T-helper 1 cell treated with Interleukin-12 subunit alpha and Interleukin-12 subunit beta and Interleukin-4 antibody, amounts not matched to agents 30 μg/mL and 1 μg/mL, for 36 hours (primary cell): ENCODE results near the gene SOS2.

ENCODE experiments used
- H3K27ac Mint-ChIP-seq: one replicate; pipeline ENCODE4 v1.8.0; 2021; ENCODE audit warnings: mild to moderate bottlenecking, mixed read lengths
- H3K27me3 Mint-ChIP-seq: one replicate; pipeline ENCODE4 v1.8.0; 2021; ENCODE audit warnings: low read depth, mixed read lengths
- H3K36me3 Mint-ChIP-seq: one replicate; pipeline ENCODE4 v1.8.0; 2021; ENCODE audit warnings: low read depth, mixed read lengths
- H3K4me1 Mint-ChIP-seq: one replicate; pipeline ENCODE4 v1.8.0; 2021; ENCODE audit warnings: low read depth, mixed read lengths
- H3K4me3 Mint-ChIP-seq: one replicate; pipeline ENCODE4 v1.8.0; 2021; ENCODE audit warnings: mild to moderate bottlenecking, moderate library complexity, mixed read lengths
- H3K9me3 Mint-ChIP-seq: one replicate; pipeline ENCODE4 v1.8.0; 2021; ENCODE audit warnings: mixed read lengths

The SOS2 gene

GRCh38 chr14:50233951-50234250, 2.5 kb upstream of the SOS2 start:
- Mint-ChIP-seq H3K4me1 (peaks cover 27% of the 10 kb centered on the region), H3K27ac (peak overlapping the region; percentile 53), H3K4me3 (no peak overlapping the region), H3K36me3 (peaks cover 10% of the 10 kb centered on the region), H3K27me3 (peaks cover 4% of the 10 kb centered on the region), H3K9me3 (peaks cover 18% of the 10 kb centered on the region)

DNA sequence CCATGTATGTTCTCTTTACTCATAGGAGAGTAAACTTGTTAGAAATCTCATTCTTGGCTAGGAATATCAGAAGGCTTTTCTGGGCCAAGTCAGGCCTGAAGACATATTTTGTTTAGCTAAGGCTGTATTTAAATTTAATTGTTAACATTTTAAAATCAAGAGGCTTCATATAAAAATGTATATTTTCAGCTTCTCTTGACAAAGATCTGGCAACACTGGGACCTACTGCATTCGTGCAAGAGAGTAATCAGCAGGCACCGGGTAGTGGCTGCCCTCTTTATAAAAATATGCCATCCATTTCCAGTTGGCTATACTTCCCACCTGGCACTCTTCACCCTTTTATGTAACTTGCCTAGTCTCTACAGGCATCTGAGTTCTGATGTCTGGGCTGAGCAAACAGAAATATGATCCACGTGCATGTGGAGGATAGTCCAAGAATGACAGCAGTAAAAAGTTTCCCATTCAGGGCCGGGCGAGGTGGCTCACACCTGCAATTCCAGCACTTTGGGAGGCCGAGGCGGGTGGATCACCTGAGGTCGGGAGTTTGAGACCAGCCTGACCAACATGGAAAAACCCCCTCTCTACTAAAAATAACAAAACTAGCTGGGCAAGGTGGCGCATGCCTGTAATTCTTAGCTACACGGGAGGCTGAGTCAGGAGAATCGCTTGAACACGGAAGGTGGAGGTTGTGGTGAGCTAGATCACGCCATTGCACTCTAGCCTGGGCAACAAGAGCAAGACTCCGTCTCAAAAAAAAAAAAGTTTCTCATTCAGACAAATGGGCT, 2.0 kb upstream of the SOS2 start:
- Mint-ChIP-seq H3K4me3 (peak overlapping the region; percentile 12), H3K4me1 (peaks cover 31% of the 10 kb centered on the region)

GRCh38 chr14:50232276-50232642, 881 bp upstream of the SOS2 start:
- H3K27ac Mint-ChIP-seq = peak overlapping the region; percentile 71
- peaks cover 4% of the 10 kb centered on the region for H3K27me3 Mint-ChIP-seq
- peak overlapping the region; percentile 77 for H3K4me3 Mint-ChIP-seq
- H3K4me1 Mint-ChIP-seq = peaks cover 31% of the 10 kb centered on the region
- H3K9me3 Mint-ChIP-seq = peaks cover 11% of the 10 kb centered on the region
- peaks cover 16% of the 10 kb centered on the region for H3K36me3 Mint-ChIP-seq

More for the DNA sequence above, 2.0 kb upstream of the SOS2 start:
- peaks cover 18% of the 10 kb centered on the region for H3K9me3 Mint-ChIP-seq
- peak overlapping the region; percentile 53 for H3K27ac Mint-ChIP-seq
- peaks cover 15% of the 10 kb centered on the region for H3K36me3 Mint-ChIP-seq
- peaks cover 4% of the 10 kb centered on the region for H3K27me3 Mint-ChIP-seq

GRCh38 chr14:50230701-50231474, 490 bp downstream of the SOS2 start:
- Mint-ChIP-seq H3K9me3 (peaks cover 11% of the 10 kb centered on the region), H3K27me3 (peaks cover 4% of the 10 kb centered on the region), H3K27ac (peak overlapping the region; percentile 94), H3K4me1 (peaks cover 39% of the 10 kb centered on the region), H3K36me3 (peaks cover 16% of the 10 kb centered on the region), H3K4me3 (peak overlapping the region; percentile 91)

GRCh38 chr14:50230401-50230700, 1.0 kb downstream of the SOS2 start:
- Mint-ChIP-seq H3K4me3 (peak overlapping the region; percentile 91), H3K27ac (peak overlapping the region; percentile 94), H3K4me1 (peaks cover 43% of the 10 kb centered on the region), H3K27me3 (peaks cover 4% of the 10 kb centered on the region), H3K9me3 (peaks cover 5% of the 10 kb centered on the region), H3K36me3 (peaks cover 15% of the 10 kb centered on the region)

DNA sequence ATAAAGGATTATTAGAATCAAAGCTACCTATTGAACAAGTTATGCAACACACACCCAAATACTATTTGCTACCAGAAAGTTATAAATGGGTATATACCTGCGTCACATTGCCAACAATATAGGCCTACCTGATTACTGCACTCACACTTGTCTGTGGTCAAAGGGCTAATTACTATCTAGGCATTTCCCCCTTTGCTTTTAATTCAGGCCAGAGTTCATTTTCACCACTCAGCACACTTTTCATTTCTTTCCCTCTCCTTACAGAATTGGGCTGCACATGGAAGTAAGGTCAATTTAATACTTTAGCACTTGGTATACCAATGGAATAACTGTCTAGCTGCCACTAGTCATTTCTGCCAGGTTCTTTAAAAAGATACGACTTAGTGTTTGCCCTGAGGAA, 1.7 kb downstream of the SOS2 start:
- Mint-ChIP-seq H3K9me3 (peaks cover under 1% of the 10 kb centered on the region), H3K4me1 (peaks cover 41% of the 10 kb centered on the region), H3K27me3 (peaks cover 4% of the 10 kb centered on the region), H3K27ac (peak overlapping the region; percentile 41), H3K4me3 (peak overlapping the region; percentile 36), H3K36me3 (peaks cover 11% of the 10 kb centered on the region)

GRCh38 chr14:50228313-50228712, 3.1 kb downstream of the SOS2 start:
- Mint-ChIP-seq H3K4me1 (peaks cover 37% of the 10 kb centered on the region), H3K27ac (no peak overlapping the region), H3K36me3 (peaks cover 9% of the 10 kb centered on the region), H3K27me3 (no peaks in the 10 kb centered on the region), H3K9me3 (no peaks in the 10 kb centered on the region), H3K4me3 (no peak overlapping the region)

GRCh38 chr14:50225974-50226297, 5.4 kb downstream of the SOS2 start:
- H3K4me1 Mint-ChIP-seq = peaks cover 45% of the 10 kb centered on the region
- H3K27ac Mint-ChIP-seq = no peak overlapping the region
- H3K27me3 Mint-ChIP-seq = no peaks in the 10 kb centered on the region
- H3K4me3 Mint-ChIP-seq = no peak overlapping the region
- H3K9me3 Mint-ChIP-seq = no peaks in the 10 kb centered on the region
- peaks cover 19% of the 10 kb centered on the region for H3K36me3 Mint-ChIP-seq

DNA sequence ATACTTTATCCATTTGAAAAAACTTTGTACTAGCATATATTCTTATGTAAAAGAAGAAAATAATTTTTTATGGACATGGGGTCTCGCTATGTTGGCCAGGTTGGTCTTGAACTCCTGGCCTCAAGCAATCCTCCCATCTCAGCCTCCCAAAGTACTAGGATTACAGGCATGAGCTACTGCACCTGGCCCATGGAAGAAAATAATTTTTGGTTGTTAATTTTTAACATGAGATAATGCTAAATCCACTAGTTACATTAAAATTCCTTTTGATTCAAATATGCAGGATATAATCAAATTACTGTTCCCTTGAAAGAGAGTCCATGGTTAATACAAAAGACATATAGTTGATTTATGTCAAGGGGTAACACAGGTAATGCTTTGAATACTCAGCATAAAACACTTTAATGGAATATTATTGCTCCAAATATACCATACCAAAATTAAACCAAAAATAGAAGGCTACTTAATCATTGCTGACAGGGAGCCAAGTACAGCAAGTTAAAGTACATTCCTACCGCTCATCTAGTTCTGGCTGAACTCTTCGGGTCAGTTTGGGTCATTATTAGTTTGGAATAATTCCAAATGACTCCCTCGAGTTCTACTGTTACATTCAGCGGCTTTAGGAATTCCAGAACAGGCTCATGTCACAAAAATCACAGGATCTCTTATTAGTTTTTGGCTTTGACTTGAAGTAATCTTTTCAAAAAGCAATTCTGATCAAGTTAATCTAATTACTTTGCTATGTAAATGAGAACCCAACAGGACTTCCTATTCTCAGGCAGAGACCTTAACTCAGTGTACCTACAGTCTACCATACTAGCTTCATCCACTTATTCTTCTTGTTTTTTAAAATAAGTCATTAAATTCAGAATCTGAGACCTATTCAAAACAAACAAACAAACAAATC, 6.1 kb downstream of the SOS2 start:
- Mint-ChIP-seq H3K9me3 (no peaks in the 10 kb centered on the region), H3K27me3 (no peaks in the 10 kb centered on the region), H3K36me3 (peaks cover 17% of the 10 kb centered on the region), H3K27ac (no peak overlapping the region), H3K4me3 (no peak overlapping the region), H3K4me1 (peaks cover 39% of the 10 kb centered on the region)

GRCh38 chr14:50222055-50222613, 9.2 kb downstream of the SOS2 start:
- Mint-ChIP-seq H3K4me3 (no peak overlapping the region), H3K4me1 (peaks cover 30% of the 10 kb centered on the region), H3K27ac (no peak overlapping the region)

DNA sequence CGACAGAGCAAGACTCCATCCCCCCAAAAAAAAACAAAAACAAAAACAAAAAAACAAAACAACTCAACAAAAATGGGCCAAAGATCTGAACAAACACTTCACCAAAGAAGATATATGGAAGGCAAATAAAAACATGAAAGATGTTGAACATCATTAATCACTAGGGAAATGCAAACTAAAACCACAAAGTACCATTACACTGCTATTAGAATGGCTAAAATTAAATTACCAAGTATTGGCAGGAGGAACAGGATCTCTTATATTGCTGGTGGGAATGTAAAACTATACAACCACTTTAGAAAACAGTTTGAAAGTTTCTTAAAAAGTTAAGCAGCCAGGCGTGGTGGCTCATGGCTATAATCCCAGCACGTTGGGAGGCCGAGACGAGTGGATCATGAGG, 12.9 kb downstream of the SOS2 start:
- Mint-ChIP-seq H3K4me3 (no peak overlapping the region), H3K27ac (no peak overlapping the region), H3K27me3 (no peaks in the 10 kb centered on the region), H3K36me3 (peaks cover 12% of the 10 kb centered on the region), H3K9me3 (no peaks in the 10 kb centered on the region), H3K4me1 (peaks cover 18% of the 10 kb centered on the region)

More at GRCh38 chr14:50222055-50222613, 9.2 kb downstream of the SOS2 start:
- Mint-ChIP-seq H3K9me3 (no peaks in the 10 kb centered on the region), H3K36me3 (peaks cover 10% of the 10 kb centered on the region), H3K27me3 (no peaks in the 10 kb centered on the region)

DNA sequence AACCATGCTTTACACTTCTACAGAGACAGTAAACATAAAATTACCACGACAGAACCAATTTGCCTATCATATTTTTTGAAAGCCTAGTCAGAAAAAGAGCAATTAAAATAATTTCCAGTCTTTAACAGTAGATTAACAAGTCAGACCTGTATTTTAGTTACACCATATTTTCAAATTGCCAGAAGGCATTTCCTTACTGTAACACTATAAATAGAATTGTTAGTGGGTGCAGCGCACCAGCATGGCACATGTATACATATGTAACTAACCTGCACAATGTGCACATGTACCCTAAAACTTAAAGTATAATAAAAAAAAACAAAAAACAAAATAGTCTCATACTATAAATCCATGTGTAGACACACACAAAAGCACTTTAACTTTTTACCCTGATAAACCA, 16.0 kb downstream of the SOS2 start:
- Mint-ChIP-seq H3K27me3 (no peaks in the 10 kb centered on the region), H3K27ac (no peak overlapping the region), H3K4me3 (no peak overlapping the region), H3K36me3 (peaks cover 2% of the 10 kb centered on the region), H3K9me3 (no peaks in the 10 kb centered on the region), H3K4me1 (peaks cover 13% of the 10 kb centered on the region)

DNA sequence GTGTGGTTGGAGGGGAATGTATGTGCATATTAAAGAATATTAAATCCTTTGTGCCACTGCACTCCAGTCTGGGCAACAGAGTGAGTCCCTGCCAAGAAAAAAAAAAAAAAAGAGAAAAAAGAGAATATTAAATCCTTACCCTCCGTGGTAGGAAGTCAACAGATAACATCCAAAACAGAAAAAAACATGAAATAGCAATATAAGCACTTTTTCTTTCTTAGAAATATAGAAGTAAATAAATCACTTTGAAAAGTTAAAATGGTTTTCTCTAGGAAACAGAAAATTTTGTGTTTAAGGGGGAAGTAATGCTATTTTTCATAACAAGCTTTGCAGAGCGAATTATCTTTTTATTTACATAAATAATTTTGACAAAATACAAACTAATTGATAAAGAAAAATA, 17.6 kb downstream of the SOS2 start:
- peaks cover 2% of the 10 kb centered on the region for H3K36me3 Mint-ChIP-seq
- no peak overlapping the region for H3K27ac Mint-ChIP-seq
- H3K4me1 Mint-ChIP-seq = peaks cover 9% of the 10 kb centered on the region
- H3K27me3 Mint-ChIP-seq = no peaks in the 10 kb centered on the region
- H3K4me3 Mint-ChIP-seq = no peak overlapping the region
- no peaks in the 10 kb centered on the region for H3K9me3 Mint-ChIP-seq

DNA sequence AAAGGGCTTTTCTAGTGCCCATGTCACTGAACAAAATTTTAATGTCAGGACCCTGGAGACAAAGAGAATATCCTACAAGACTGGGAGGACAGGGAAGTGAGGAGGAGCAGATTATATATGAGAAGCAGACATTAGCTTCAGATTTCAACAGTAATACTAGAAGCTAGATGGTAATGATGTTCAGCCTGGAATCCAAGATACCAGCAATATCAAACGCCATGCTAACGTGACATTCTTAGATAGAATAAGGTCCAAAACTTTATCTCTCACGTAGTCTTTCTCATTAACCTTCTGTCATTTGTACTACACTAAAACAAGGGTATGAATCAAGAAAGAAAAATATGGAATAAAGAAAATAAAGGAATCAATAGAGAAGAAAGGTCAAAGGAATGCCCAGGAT, 18.7 kb downstream of the SOS2 start:
- Mint-ChIP-seq H3K27me3 (no peaks in the 10 kb centered on the region), H3K4me1 (peaks cover 9% of the 10 kb centered on the region), H3K27ac (no peak overlapping the region)

More for the DNA sequence above, 18.7 kb downstream of the SOS2 start:
- Mint-ChIP-seq H3K36me3 (peaks cover 2% of the 10 kb centered on the region), H3K9me3 (no peaks in the 10 kb centered on the region), H3K4me3 (no peak overlapping the region)
